Esophagus squamous epithelium (tissue), 5 donors: ENCODE measurements around the gene CENPU. TPM values are rescaled to one million over a fixed set of nuclear protein-coding genes. Genes with fewer than 3 reads are reported as not detected.

Source experiments
- DNase-seq: peaks from one replicate; lab custom pipeline; 2025; lab: John Stamatoyannopoulos, UW
- H3K27ac ChIP-seq, 4 donors: fragments of 200-600 bp; sonication (generic); one replicate each; pipeline ENCODE4 v1.5.1; 2016 to 2019; ENCODE audit warnings: mild to moderate bottlenecking in 1 of 4
- H3K27me3 ChIP-seq, 4 donors: fragments of 200-600 bp; sonication (generic); 1 replicate in 3 of 4; 2 replicates in 1 of 4; pipeline versions ENCODE4 v1.5.1 to v1.6.0; 2017 to 2021; ENCODE audit warnings: antibody characterized with exemption in 1 of 4
- H3K36me3 ChIP-seq, 3 donors: fragments of 200-600 bp; sonication (generic); one replicate each; pipeline ENCODE4 v1.5.1; 2016 to 2019
- H3K4me1 ChIP-seq, 3 donors: fragments of 200-600 bp; sonication (generic); one replicate each; pipeline ENCODE4 v1.5.1; 2017 to 2019
- H3K4me3 ChIP-seq, 4 donors: fragments of 200-600 bp; sonication (generic); 1 replicate in 3 of 4; 2 replicates in 1 of 4; pipeline ENCODE4 v1.5.1; 2016 to 2019; ENCODE audit warnings: mild to moderate bottlenecking in 2 of 4, moderate library complexity in 1 of 4
- H3K9me3 ChIP-seq, 3 donors: fragments of 200-600 bp; sonication (generic); one replicate each; pipeline ENCODE4 v1.5.1; 2016 to 2019
- POLR2A ChIP-seq, 4 donors: fragments of 450-650 bp; IDR thresholded peaks; one replicate each; pipeline ENCODE4 v1.6.1; 2017; ENCODE audit warnings: antibody characterized with exemption in 4 of 4, mild to moderate bottlenecking in 4 of 4, moderate library complexity in 3 of 4
- WGBS, 2 donors: methylation state at CpG; one replicate each; pipeline ENCODE4 v1.1.5; 2018; 5-methylcytosine and 5-hydroxymethylcytosine counted together
- intact Hi-C: fragments of 100-400 bp; cut with DNase I; formaldehyde crosslinking; loops from one replicate; pipeline ENCODE4 v1.15.0; 2022
- total RNA-seq, 4 donors: library from RNA; depleted of rRNA; stranded (reverse); fragments of >200 nt; gene quantifications; one replicate each; pipeline ENCODE4 v1.1.0, GENCODE V29; 2016
- TF ChIP-seq, protein P1 (sequence below), 6 experiments: fragments of 450-650 bp in 4 of 6; fragments of 200-600 bp in 2 of 6; sonication (generic) in 2 of 6; IDR thresholded peaks; one replicate each; pipeline ENCODE4 v1.5.1; 2016 to 2019; ENCODE audit warnings: antibody characterized with exemption in 6 of 6, mild to moderate bottlenecking in 4 of 6, moderate library complexity in 4 of 6
- donor health status: DM: yes; HTN: yes; CAD: no.

Gene CENPU
- total RNA-seq, 4 donors from 2014 or later = 4.8 to 34.6 (median 18.1) TPM

GRCh38 chr4:184695178-184695896, 38.6 kb downstream of the CENPU start:
- Histone ChIP-seq H3K27me3 (no peaks in the 10 kb centered on the region), H3K4me1 (peaks cover 0 to 12% (median 3%) of the 10 kb centered on the region in 3 donors), H3K36me3 (peaks cover 0 to 54% (median 5%) of the 10 kb centered on the region in 3 donors), H3K4me3 (no peak overlapping the region), H3K27ac (peak overlapping the region in 2 of 4 donors; percentile 21 to 60), H3K9me3 (no peaks in the 10 kb centered on the region)
- 53 to 68% methylated on average over 3 of the region's 3 CpGs for WGBS, 2 donors
- intact Hi-C loops = no loop called here
- TF ChIP-seq POLR2A (IDR thresholded peaks at IDR 0.05) = no peak
- TF ChIP-seq, protein P1, sequence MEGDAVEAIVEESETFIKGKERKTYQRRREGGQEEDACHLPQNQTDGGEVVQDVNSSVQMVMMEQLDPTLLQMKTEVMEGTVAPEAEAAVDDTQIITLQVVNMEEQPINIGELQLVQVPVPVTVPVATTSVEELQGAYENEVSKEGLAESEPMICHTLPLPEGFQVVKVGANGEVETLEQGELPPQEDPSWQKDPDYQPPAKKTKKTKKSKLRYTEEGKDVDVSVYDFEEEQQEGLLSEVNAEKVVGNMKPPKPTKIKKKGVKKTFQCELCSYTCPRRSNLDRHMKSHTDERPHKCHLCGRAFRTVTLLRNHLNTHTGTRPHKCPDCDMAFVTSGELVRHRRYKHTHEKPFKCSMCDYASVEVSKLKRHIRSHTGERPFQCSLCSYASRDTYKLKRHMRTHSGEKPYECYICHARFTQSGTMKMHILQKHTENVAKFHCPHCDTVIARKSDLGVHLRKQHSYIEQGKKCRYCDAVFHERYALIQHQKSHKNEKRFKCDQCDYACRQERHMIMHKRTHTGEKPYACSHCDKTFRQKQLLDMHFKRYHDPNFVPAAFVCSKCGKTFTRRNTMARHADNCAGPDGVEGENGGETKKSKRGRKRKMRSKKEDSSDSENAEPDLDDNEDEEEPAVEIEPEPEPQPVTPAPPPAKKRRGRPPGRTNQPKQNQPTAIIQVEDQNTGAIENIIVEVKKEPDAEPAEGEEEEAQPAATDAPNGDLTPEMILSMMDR (IDR thresholded peaks at IDR 0.05) = no peak
- no peak for DNase-seq

DNA sequence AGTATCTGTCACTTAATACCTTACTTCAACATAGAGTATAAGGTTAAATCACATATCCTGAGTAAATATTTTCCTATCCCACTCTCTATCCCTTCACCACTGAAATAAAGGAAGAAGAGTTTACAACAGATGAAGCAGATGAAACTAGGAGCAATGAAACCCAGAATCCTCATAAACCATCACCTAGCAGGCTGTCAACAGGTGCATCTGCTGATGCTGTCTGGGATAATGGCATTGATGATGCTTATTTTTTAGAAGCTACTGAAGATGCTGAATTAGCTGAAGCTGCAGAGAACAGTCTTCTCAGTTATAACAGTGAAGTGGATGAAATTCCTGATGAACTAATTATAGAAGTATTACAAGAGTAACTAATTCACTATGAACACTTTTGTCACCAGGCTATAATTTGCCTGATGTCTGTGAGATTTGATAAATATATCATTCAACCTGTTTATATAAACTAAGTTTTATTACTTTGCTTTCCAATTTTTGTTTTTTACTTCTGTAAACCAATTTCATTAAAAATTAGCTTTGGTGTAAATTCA, 39.4 kb downstream of the CENPU start:
- peaks cover 0 to 12% (median 3%) of the 10 kb centered on the region in 3 donors for H3K4me1 ChIP-seq
- TF ChIP-seq, protein P1 (IDR thresholded peaks at IDR 0.05) = no peak
- no peak for TF ChIP-seq POLR2A (IDR thresholded peaks at IDR 0.05)
- H3K4me3 ChIP-seq = no peak overlapping the region
- intact Hi-C loops = no loop called here
- no peaks in the 10 kb centered on the region for H3K9me3 ChIP-seq
- H3K27me3 ChIP-seq = no peaks in the 10 kb centered on the region
- H3K27ac ChIP-seq = no peak overlapping the region
- DNase-seq = no peak
- peaks cover 0 to 46% (median 5%) of the 10 kb centered on the region in 3 donors for H3K36me3 ChIP-seq

DNA sequence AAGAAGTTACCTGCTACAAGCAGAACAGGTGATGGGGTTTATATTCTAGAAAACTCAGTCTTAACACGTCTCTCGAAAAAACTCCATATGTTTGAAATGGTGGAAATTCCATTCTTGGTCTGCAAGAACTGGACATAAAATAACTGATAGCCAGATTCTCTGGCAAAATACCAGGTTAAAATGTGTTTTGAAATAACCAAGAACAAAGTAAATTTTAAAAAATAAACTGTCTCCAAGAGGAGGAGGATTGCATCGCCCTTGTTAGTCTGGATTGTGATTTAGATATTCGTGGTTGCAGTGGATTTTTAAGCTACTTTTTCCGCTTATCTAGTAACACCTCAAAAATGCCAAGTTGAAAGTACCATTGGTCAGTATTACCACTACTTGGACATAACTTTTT, 40.8 kb downstream of the CENPU start:
- Histone ChIP-seq H3K36me3 (peaks cover 0 to 42% (median 5%) of the 10 kb centered on the region in 3 donors), H3K4me3 (no peak overlapping the region), H3K27ac (no peak overlapping the region), H3K4me1 (peaks cover 0 to 22% (median 6%) of the 10 kb centered on the region in 3 donors), H3K9me3 (no peaks in the 10 kb centered on the region), H3K27me3 (no peaks in the 10 kb centered on the region)
- TF ChIP-seq POLR2A (IDR thresholded peaks at IDR 0.05) = no peak
- TF ChIP-seq, protein P1 (IDR thresholded peaks at IDR 0.05) = no peak
- 89 to 91% methylated on average over 5 of the region's 5 CpGs for WGBS, 2 donors
- no peak for DNase-seq
- intact Hi-C loops = no loop called here

GRCh38 chr4:184689681-184690080, 44.2 kb downstream of the CENPU start:
- H3K27ac ChIP-seq = no peak overlapping the region
- intact Hi-C loops = no loop called here
- TF ChIP-seq, protein P1 (IDR thresholded peaks at IDR 0.05) = no peak
- no peak for TF ChIP-seq POLR2A (IDR thresholded peaks at IDR 0.05)
- no peak for DNase-seq
- H3K4me1 ChIP-seq = peaks cover 0 to 19% (median 3%) of the 10 kb centered on the region in 3 donors
- no peaks in the 10 kb centered on the region for H3K9me3 ChIP-seq
- H3K4me3 ChIP-seq = no peak overlapping the region
- H3K27me3 ChIP-seq = no peaks in the 10 kb centered on the region
- WGBS, 2 donors = 56 to 58% methylated on average over 5 of the region's 5 CpGs
- peaks cover 0 to 29% (median 3%) of the 10 kb centered on the region in 3 donors for H3K36me3 ChIP-seq

- Histone ChIP-seq H3K4me3 (no peak overlapping the region), H3K9me3 (no peaks in the 10 kb centered on the region), H3K27ac (peak overlapping the region; percentile 44 to 66 (median 58)), H3K4me1 (peaks cover 0 to 20% (median 3%) of the 10 kb centered on the region in 3 donors), H3K27me3 (no peaks in the 10 kb centered on the region), H3K36me3 (peaks cover 0 to 17% (median 0%) of the 10 kb centered on the region in 3 donors)
- TF ChIP-seq POLR2A (IDR thresholded peaks at IDR 0.05) = no peak
- TF ChIP-seq, protein P1 (IDR thresholded peaks at IDR 0.05) = no peak
- intact Hi-C loops = no loop called here
- 22 to 46% methylated on average over 11 of the region's 11 CpGs for WGBS, 2 donors
- no peak for DNase-seq
These were observed 45.4 kb downstream of the CENPU start for GRCh38 chr4:184688447-184688846.
